GM23338 (cell line): ENCODE results near the gene OPTC. TPM values are rescaled to one million over a fixed set of nuclear protein-coding genes. Genes with fewer than 3 reads are reported as not detected.

Experiments used
- ATAC-seq: fragments of 200-7000 bp; cut with Tn5 transposase; 3 replicates; pipeline ENCODE4 v1.9.1; 2020
- DNase-seq: peaks from one replicate; pipeline ENCODE4 v3.0.0-alpha.2; 2015; ENCODE audit warnings: low spot score
- H2AFZ ChIP-seq: fragments of 200-600 bp; sonication (generic); 2 replicates; pipeline ENCODE4 v1.8.0; 2016; ENCODE audit warnings: antibody characterized with exemption, mild to moderate bottlenecking, moderate library complexity
- H3F3A ChIP-seq: fragments of 200-600 bp; sonication (generic); replicated peaks from 2 replicates; pipeline ENCODE4 v1.8.0; 2017; ENCODE audit warnings: antibody characterized with exemption, mixed run types, low read depth
- H3K27ac ChIP-seq: fragments of 200-600 bp; sonication (generic); 2 replicates; pipeline ENCODE4 v1.6.1; 2016; ENCODE audit warnings: low read depth
- H3K27me3 ChIP-seq: fragments of 200-600 bp; sonication (generic); 2 replicates; pipeline ENCODE4 v1.8.0; 2016; ENCODE audit warnings: mild to moderate bottlenecking, mixed run types, moderate library complexity; ENCODE audit not compliant: insufficient read depth
- H3K36me3 ChIP-seq: fragments of 200-600 bp; sonication (generic); 2 replicates; pipeline ENCODE4 v1.8.0; 2016; ENCODE audit warnings: mild to moderate bottlenecking; ENCODE audit not compliant: insufficient read depth
- H3K4me1 ChIP-seq: fragments of 200-600 bp; sonication (generic); 2 replicates; pipeline ENCODE4 v1.8.0; 2016; ENCODE audit warnings: mild to moderate bottlenecking, moderate library complexity; ENCODE audit not compliant: insufficient read depth
- H3K4me2 ChIP-seq: fragments of 200-600 bp; sonication (generic); 2 replicates; pipeline ENCODE4 v1.7.1; 2017; ENCODE audit warnings: mixed run types
- H3K4me3 ChIP-seq: fragments of 200-600 bp; sonication (generic); 2 replicates; pipeline ENCODE4 v1.6.1; 2016; ENCODE audit warnings: mixed run types
- H3K79me2 ChIP-seq: fragments of 200-600 bp; sonication (generic); replicated peaks from 2 replicates; pipeline ENCODE4 v1.8.0; 2017; ENCODE audit warnings: mild to moderate bottlenecking; ENCODE audit not compliant: insufficient read depth
- H3K9me2 ChIP-seq: fragments of 200-600 bp; sonication (generic); 2 replicates; pipeline ENCODE4 v1.8.0; 2017; ENCODE audit not compliant: insufficient read depth
- H4K20me1 ChIP-seq: fragments of 200-600 bp; sonication (generic); replicated peaks from 2 replicates; pipeline ENCODE4 v1.8.0; 2017; ENCODE audit warnings: mild to moderate bottlenecking; ENCODE audit not compliant: insufficient read depth
- H3K27ac Mint-ChIP-seq: 2 replicates; pipeline ENCODE4 v1.8.0; 2020; ENCODE audit warnings: inconsistent platforms, mild to moderate bottlenecking, moderate library complexity, mixed read lengths
- H3K27me3 Mint-ChIP-seq: 3 replicates; pipeline ENCODE4 v1.8.0; 2022; ENCODE audit warnings: low read depth, mild to moderate bottlenecking, moderate library complexity, mixed read lengths, inconsistent platforms; ENCODE audit not compliant: insufficient read depth, poor library complexity
- H3K36me3 Mint-ChIP-seq: 3 replicates; pipeline ENCODE4 v1.8.0; 2021; ENCODE audit warnings: low read depth, mild to moderate bottlenecking, inconsistent platforms, moderate library complexity, mixed read lengths
- H3K4me1 Mint-ChIP-seq: 3 replicates; pipeline ENCODE4 v1.8.0; 2020; ENCODE audit warnings: mild to moderate bottlenecking, inconsistent platforms, mixed read lengths
- H3K4me3 Mint-ChIP-seq: 3 replicates; pipeline ENCODE4 v1.8.0; 2021; ENCODE audit warnings: moderate library complexity, mild to moderate bottlenecking, inconsistent platforms, mixed read lengths
- H3K9me3 Mint-ChIP-seq: 3 replicates; pipeline ENCODE4 v1.8.0; 2020; ENCODE audit warnings: moderate library complexity, mild to moderate bottlenecking, inconsistent platforms, mixed read lengths
- CREB1 ChIP-seq: fragments of 250-450 bp; sonication (Bioruptor Pico); IDR thresholded peaks from 2 replicates; pipeline ENCODE4 v1.5.0; 2020; ENCODE audit warnings: low read depth, mild to moderate bottlenecking, moderate library complexity
- CTCF ChIP-seq, 2 experiments: fragments of 200-600 bp in 1 of 2; sonication (generic) in 1 of 2; conservative IDR thresholded peaks; 2 replicates each; pipeline versions ENCODE4 v1.5.1 to v1.6.1; 2016 to 2017; ENCODE audit warnings: antibody characterized with exemption in 2 of 2, low read depth in 2 of 2, mild to moderate bottlenecking in 2 of 2, moderate library complexity in 1 of 2
- EZH2 ChIP-seq: fragments of 200-600 bp; sonication (generic); IDR thresholded peaks from one replicate; pipeline ENCODE4 v1.8.0; 2017; ENCODE audit warnings: antibody characterized with exemption, mild to moderate bottlenecking, low read depth; ENCODE audit not compliant: unreplicated experiment
- EZH2phosphoT487 ChIP-seq: fragments of 200-600 bp; sonication (generic); IDR thresholded peaks from one replicate; pipeline ENCODE4 v1.8.1; 2018; ENCODE audit warnings: antibody characterized with exemption; ENCODE audit not compliant: unreplicated experiment
- JUNB ChIP-seq: IDR thresholded peaks from one replicate; pipeline ENCODE4 v1.6.1; 2016; ENCODE audit warnings: antibody characterized with exemption; ENCODE audit not compliant: unreplicated experiment
- NANOG ChIP-seq: IDR thresholded peaks from 2 replicates; pipeline ENCODE4 v1.6.1; 2016; ENCODE audit warnings: antibody characterized with exemption, borderline replicate concordance
- POLR2AphosphoS5 ChIP-seq: IDR thresholded peaks from 2 replicates; pipeline ENCODE4 v1.6.1; 2016; ENCODE audit warnings: antibody characterized with exemption, low read depth
- REST ChIP-seq: IDR thresholded peaks from one replicate; pipeline ENCODE4 v1.6.1; 2018; ENCODE audit warnings: antibody characterized with exemption; ENCODE audit not compliant: unreplicated experiment
- STAT1 ChIP-seq: IDR thresholded peaks from one replicate; pipeline ENCODE4 v1.6.1; 2016; ENCODE audit warnings: antibody characterized with exemption; ENCODE audit not compliant: unreplicated experiment
- ZNF114 ChIP-seq: fragments of 250-450 bp; sonication (Bioruptor Pico); IDR thresholded peaks from 2 replicates; pipeline ENCODE4 v1.5.0; 2020; ENCODE audit warnings: mild to moderate bottlenecking, moderate library complexity
- ZNF331 ChIP-seq: fragments of 250-450 bp; sonication (Bioruptor Pico); IDR thresholded peaks from 2 replicates; pipeline ENCODE4 v1.5.0; 2020; ENCODE audit warnings: low read depth, mild to moderate bottlenecking, moderate library complexity
- ZNF462 ChIP-seq: fragments of 250-450 bp; sonication (Bioruptor Pico); IDR thresholded peaks from 2 replicates; pipeline ENCODE4 v1.5.0; 2020; ENCODE audit warnings: mild to moderate bottlenecking, moderate library complexity
- polyA plus RNA-seq: library from polyadenylated mRNA; unstranded; fragments of >200 nt; fragmentation: Nextera tagmentation; extraction: Ambion mirVana; gene quantifications from 2 replicates; pipeline ENCODE4 v1.2.1, GENCODE V29; 2016
- total RNA-seq: library from RNA; depleted of rRNA; stranded (reverse); fragments of >200 nt; shearing (Covaris generic); gene quantifications from 2 replicates; pipeline ENCODE4 v1.2.3, GENCODE V29; 2014

Gene OPTC
- total and polyA plus RNA-seq, 2 experiments from 2014 or later, result 0.50 to 1.0 TPM

- no peaks in the 10 kb centered on the region for H4K20me1 ChIP-seq
- no peak overlapping the region for H2AFZ ChIP-seq
- H3K79me2 ChIP-seq, result no peaks in the 10 kb centered on the region
- Mint-ChIP-seq H3K36me3 (no peaks in the 10 kb centered on the region), H3K9me3 (no peaks in the 10 kb centered on the region), H3K27ac (no peak overlapping the region), H3K27me3 (peaks cover 7% of the 10 kb centered on the region), H3K4me1 (peaks cover 35% of the 10 kb centered on the region), H3K4me3 (no peak overlapping the region)
- H3K36me3 ChIP-seq, result no peaks in the 10 kb centered on the region
- DNase-seq (no peak), ATAC-seq (no peak)
- no peaks in the 10 kb centered on the region for H3K27me3 ChIP-seq
- TF ChIP-seq ZNF331 (CRISPR knock-in tag) (no peak), EZH2phosphoT487 (no peak), EZH2 (no peak), CTCF (conservative IDR thresholded peaks at IDR 0.05; ENCODE audit: low read depth in 2 of 2) (no peak), ZNF462 (CRISPR knock-in tag) (no peak), NANOG (no peak), CREB1 (CRISPR knock-in tag) (no peak), REST (no peak), JUNB (no peak), ZNF114 (CRISPR knock-in tag) (no peak), POLR2AphosphoS5 (no peak), STAT1 (no peak)
- H3F3A ChIP-seq, result no peaks in the 10 kb centered on the region
- H3K4me1 ChIP-seq, result peaks cover 6% of the 10 kb centered on the region
- H3K4me3 ChIP-seq, result no peak overlapping the region
- H3K27ac ChIP-seq, result no peak overlapping the region
- no peak overlapping the region for H3K4me2 ChIP-seq
- H3K9me2 ChIP-seq, result no peaks in the 10 kb centered on the region
These were observed 3.3 kb upstream of the OPTC start for GRCh38 chr1:203490607-203491006.
